GM12878 (cell line): ENCODE measurements around the gene HPS6. TPM values are rescaled to one million over a fixed set of nuclear protein-coding genes. Genes with fewer than 3 reads are reported as not detected.

ENCODE experiments used
- CBFB ChIP-seq: IDR thresholded peaks from 2 replicates; pipeline ENCODE4 v1.6.1; 2016; ENCODE audit warnings: antibody characterized with exemption, low read depth
- CEBPB ChIP-seq, 2 experiments: fragments of 150-350 bp in 1 of 2; IDR thresholded peaks; 2 replicates each; pipeline ENCODE4 v1.6.1; 2012 to 2014; ENCODE audit warnings: low read depth in 2 of 2, low read length in 2 of 2, borderline replicate concordance in 1 of 2, inconsistent platforms in 1 of 2
- CTCF ChIP-seq, 3 experiments: IDR thresholded peaks in 2 of 3; conservative IDR thresholded peaks in 1 of 3; 2 replicates each; pipeline ENCODE4 v1.5.1; 2011; ENCODE audit warnings: low read depth in 3 of 3, low read length in 3 of 3, mild to moderate bottlenecking in 3 of 3, control low read depth in 2 of 3, moderate library complexity in 2 of 3, inconsistent platforms in 1 of 3, mixed read lengths in 1 of 3; ENCODE audit not compliant: control insufficient read depth in 2 of 3, insufficient read depth in 1 of 3; ENCODE audit errors: extremely low read depth in 1 of 3
- HCFC1 ChIP-seq: fragments of 150-350 bp; IDR thresholded peaks from 2 replicates; pipeline ENCODE4 v1.6.1; 2014; ENCODE audit warnings: low read length
- HDGF ChIP-seq: fragments of 450-650 bp; IDR thresholded peaks from 2 replicates; pipeline ENCODE4 v1.6.1; 2016; ENCODE audit warnings: antibody characterized with exemption
- NFIC ChIP-seq: IDR thresholded peaks from 2 replicates; pipeline ENCODE4 v1.6.1; 2012; ENCODE audit warnings: low read depth, mild to moderate bottlenecking, inconsistent platforms, low read length, moderate library complexity
- NFXL1 ChIP-seq: fragments of 450-650 bp; IDR thresholded peaks from 2 replicates; pipeline ENCODE4 v1.6.1; 2017; ENCODE audit warnings: antibody characterized with exemption, mild to moderate bottlenecking, borderline replicate concordance
- NR2C1 ChIP-seq: fragments of 450-650 bp; IDR thresholded peaks from 2 replicates; pipeline ENCODE4 v1.6.1; 2017; ENCODE audit warnings: antibody characterized with exemption, mild to moderate bottlenecking, moderate library complexity
- PAX5 ChIP-seq: IDR thresholded peaks from 2 replicates; pipeline ENCODE4 v1.6.1; 2011; ENCODE audit warnings: low read depth, low read length, borderline replicate concordance
- POLR2AphosphoS2 ChIP-seq: IDR thresholded peaks from 2 replicates; pipeline ENCODE4 v1.6.1; 2011; ENCODE audit warnings: low read depth, mild to moderate bottlenecking, low read length, improper control_type of control experiment, moderate library complexity
- PRDM15 ChIP-seq: fragments of 450-650 bp; formaldehyde crosslinking; IDR thresholded peaks from 2 replicates; pipeline ENCODE4 v1.4.0; 2020; ENCODE audit warnings: mild to moderate bottlenecking, moderate library complexity
- SIX5 ChIP-seq: IDR thresholded peaks from 2 replicates; pipeline ENCODE4 v1.6.1; 2011; ENCODE audit warnings: mild to moderate bottlenecking, low read depth, low read length, moderate library complexity; ENCODE audit not compliant: severe bottlenecking
- SMARCA5 ChIP-seq: fragments of 450-650 bp; IDR thresholded peaks from 2 replicates; pipeline ENCODE4 v1.6.1; 2017; ENCODE audit warnings: mild to moderate bottlenecking
- SRF ChIP-seq, 2 experiments: IDR thresholded peaks; 2 replicates each; pipeline ENCODE4 v1.6.1; 2011; ENCODE audit warnings: low read depth in 2 of 2, low read length in 2 of 2, mild to moderate bottlenecking in 1 of 2, moderate library complexity in 1 of 2
- STAT1 ChIP-seq: fragments of 450-650 bp; conservative IDR thresholded peaks from 2 replicates; pipeline ENCODE4 v1.6.1; 2014; ENCODE audit warnings: antibody characterized with exemption, mild to moderate bottlenecking
- SUZ12 ChIP-seq: fragments of 200-600 bp; sonication (generic); IDR thresholded peaks from one replicate; pipeline ENCODE4 v1.6.1; 2018; ENCODE audit warnings: antibody characterized with exemption, mild to moderate bottlenecking; ENCODE audit not compliant: unreplicated experiment
- TARDBP ChIP-seq: IDR thresholded peaks from 2 replicates; pipeline ENCODE4 v1.6.1; 2016; ENCODE audit warnings: borderline replicate concordance
- TCF3 ChIP-seq: IDR thresholded peaks from 2 replicates; pipeline ENCODE4 v1.6.1; 2012; ENCODE audit warnings: low read depth, mild to moderate bottlenecking, low read length, borderline replicate concordance; ENCODE audit not compliant: insufficient read depth
- polyA plus RNA-seq, 11 experiments: library from polyadenylated mRNA; depleted of rRNA in 4 of 11; unstranded in 6 of 11; stranded (reverse) in 5 of 11; fragments of >200 nt; fragmentation: Nextera tagmentation in 4 of 11; fragmentation: Illumina TruSeq in 1 of 11; extraction: Ambion mirVana in 4 of 11; extraction: Trizol in 1 of 11; gene quantifications; 1 replicate in 1 of 11; 2 replicates in 10 of 11; pipeline versions ENCODE4 v1.2.1 to v1.2.3, GENCODE V29; 2011 to 2016; ENCODE audit warnings: inconsistent platforms in 2 of 11, missing spikeins in 2 of 11, low read depth in 1 of 11
- total RNA-seq, 4 experiments: library from RNA; depleted of rRNA in 3 of 4; stranded (reverse); fragments of >200 nt in 3 of 4; fragmentation: Illumina TruSeq in 1 of 4; extraction: Trizol in 1 of 4; gene quantifications; 2 replicates each; pipeline versions ENCODE4 v1.2.1 to v1.2.3, GENCODE V29; 2013 to 2021
- TF ChIP-seq, protein P1 (sequence below): fragments of 450-650 bp; IDR thresholded peaks from 2 replicates; pipeline ENCODE4 v1.6.1; 2017; ENCODE audit warnings: low read depth, mild to moderate bottlenecking, moderate library complexity
- TF ChIP-seq, protein P2 (sequence below): fragments of 450-650 bp; IDR thresholded peaks from 2 replicates; pipeline ENCODE4 v1.6.1; 2017; ENCODE audit warnings: mild to moderate bottlenecking, low read depth, inconsistent platforms; ENCODE audit not compliant: poor library complexity, severe bottlenecking

Gene HPS6
- total and polyA plus RNA-seq, 10 of the 15 experiments (the other 5 are each of a cell fraction or from before 2014, with no cell fraction given): 1.4 to 28.0 (median 12.0) TPM

DNA sequence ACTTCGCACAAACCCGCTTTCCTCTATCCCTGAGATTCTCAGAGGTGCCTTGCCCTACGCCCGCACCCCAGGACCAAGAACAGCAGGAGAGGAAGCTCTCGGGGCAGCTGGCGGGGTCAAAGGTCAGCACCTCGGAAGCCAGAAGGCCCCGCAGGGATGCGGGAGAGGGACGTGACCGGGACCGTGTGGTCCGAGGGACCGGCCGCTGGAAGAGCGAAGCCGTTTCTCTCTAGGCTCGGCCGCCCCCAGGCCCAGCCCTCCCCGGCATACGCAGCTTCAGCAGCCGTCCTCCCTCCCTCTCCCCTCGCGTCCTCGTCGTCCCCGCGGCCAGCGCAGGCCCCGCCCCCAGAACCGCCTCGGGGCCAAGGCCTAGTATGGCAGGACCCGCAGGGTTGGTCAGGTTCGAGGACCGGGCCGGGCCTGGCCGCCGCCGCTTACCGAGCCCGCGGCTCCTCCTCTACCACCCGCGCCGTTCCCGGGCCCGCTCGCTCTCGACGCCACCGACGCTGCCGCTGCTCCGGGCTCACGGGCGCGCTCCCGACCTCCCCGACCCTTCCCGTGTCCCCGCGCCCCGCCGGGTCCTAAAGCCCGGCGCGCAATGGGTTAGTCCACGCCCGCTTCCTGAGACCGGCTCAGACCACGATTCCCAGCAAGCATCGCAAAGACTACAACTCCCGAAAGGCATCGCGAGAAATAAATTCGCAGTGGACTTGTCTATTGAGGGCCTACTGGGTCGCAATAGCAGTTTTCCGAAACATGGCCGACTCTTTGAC, 9.3 kb upstream of the HPS6 start, which contains the start of gene ARMH3 (continued):
- TF ChIP-seq CTCF (IDR thresholded peaks at IDR 0.05 in 2 of 3, conservative IDR thresholded peaks at IDR 0.05 in 1 of 3; ENCODE audit: control insufficient read depth in 2 of 3, extremely low read depth in 1 of 3, insufficient read depth in 1 of 3, low read depth in 3 of 3, low read length in 3 of 3): no peak
- no peak for TF ChIP-seq SUZ12
- TF ChIP-seq SMARCA5: peak; percentile 94
- TF ChIP-seq CEBPB (IDR thresholded peaks at IDR 0.05; ENCODE audit: borderline replicate concordance in 1 of 2, low read depth in 2 of 2, low read length in 2 of 2): no peak
- no peak for TF ChIP-seq SRF (IDR thresholded peaks at IDR 0.05; ENCODE audit: low read depth in 2 of 2, low read length in 2 of 2)
- peak; percentile 59; the same call in 1 of the 2 replicates for TF ChIP-seq NFXL1
- TF ChIP-seq NR2C1: peak; percentile 95
- TF ChIP-seq PAX5: 0 out of 2 replicates have a peak, but pooled peaks have one; percentile 3
- TF ChIP-seq HCFC1: peak; percentile 92
- TF ChIP-seq, protein P1, sequence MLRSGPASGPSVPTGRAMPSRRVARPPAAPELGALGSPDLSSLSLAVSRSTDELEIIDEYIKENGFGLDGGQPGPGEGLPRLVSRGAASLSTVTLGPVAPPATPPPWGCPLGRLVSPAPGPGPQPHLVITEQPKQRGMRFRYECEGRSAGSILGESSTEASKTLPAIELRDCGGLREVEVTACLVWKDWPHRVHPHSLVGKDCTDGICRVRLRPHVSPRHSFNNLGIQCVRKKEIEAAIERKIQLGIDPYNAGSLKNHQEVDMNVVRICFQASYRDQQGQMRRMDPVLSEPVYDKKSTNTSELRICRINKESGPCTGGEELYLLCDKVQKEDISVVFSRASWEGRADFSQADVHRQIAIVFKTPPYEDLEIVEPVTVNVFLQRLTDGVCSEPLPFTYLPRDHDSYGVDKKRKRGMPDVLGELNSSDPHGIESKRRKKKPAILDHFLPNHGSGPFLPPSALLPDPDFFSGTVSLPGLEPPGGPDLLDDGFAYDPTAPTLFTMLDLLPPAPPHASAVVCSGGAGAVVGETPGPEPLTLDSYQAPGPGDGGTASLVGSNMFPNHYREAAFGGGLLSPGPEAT: peak; percentile 88
- TF ChIP-seq STAT1: no peak; the same call in none of the 2 replicates
- TF ChIP-seq PRDM15 (CRISPR knock-in tag): no peak
- peak; percentile 74 for TF ChIP-seq CBFB
- TF ChIP-seq, protein P2, sequence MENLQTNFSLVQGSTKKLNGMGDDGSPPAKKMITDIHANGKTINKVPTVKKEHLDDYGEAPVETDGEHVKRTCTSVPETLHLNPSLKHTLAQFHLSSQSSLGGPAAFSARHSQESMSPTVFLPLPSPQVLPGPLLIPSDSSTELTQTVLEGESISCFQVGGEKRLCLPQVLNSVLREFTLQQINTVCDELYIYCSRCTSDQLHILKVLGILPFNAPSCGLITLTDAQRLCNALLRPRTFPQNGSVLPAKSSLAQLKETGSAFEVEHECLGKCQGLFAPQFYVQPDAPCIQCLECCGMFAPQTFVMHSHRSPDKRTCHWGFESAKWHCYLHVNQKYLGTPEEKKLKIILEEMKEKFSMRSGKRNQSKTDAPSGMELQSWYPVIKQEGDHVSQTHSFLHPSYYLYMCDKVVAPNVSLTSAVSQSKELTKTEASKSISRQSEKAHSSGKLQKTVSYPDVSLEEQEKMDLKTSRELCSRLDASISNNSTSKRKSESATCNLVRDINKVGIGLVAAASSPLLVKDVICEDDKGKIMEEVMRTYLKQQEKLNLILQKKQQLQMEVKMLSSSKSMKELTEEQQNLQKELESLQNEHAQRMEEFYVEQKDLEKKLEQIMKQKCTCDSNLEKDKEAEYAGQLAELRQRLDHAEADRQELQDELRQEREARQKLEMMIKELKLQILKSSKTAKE: no peak
- TF ChIP-seq TCF3: 0 out of 2 replicates have a peak, but pooled peaks have one; percentile 38
- peak; percentile 69; the same call in 1 of the 2 replicates for TF ChIP-seq TARDBP
- peak; percentile 92 for TF ChIP-seq SIX5
- TF ChIP-seq POLR2AphosphoS2: peak; percentile 87; the same call in 1 of the 2 replicates
- TF ChIP-seq HDGF: peak; percentile 22; the same call in 1 of the 2 replicates
- no peak for TF ChIP-seq NFIC
